ENCODE data around the gene NCKAP5L.

- TF ChIP-seq, protein P1, sequence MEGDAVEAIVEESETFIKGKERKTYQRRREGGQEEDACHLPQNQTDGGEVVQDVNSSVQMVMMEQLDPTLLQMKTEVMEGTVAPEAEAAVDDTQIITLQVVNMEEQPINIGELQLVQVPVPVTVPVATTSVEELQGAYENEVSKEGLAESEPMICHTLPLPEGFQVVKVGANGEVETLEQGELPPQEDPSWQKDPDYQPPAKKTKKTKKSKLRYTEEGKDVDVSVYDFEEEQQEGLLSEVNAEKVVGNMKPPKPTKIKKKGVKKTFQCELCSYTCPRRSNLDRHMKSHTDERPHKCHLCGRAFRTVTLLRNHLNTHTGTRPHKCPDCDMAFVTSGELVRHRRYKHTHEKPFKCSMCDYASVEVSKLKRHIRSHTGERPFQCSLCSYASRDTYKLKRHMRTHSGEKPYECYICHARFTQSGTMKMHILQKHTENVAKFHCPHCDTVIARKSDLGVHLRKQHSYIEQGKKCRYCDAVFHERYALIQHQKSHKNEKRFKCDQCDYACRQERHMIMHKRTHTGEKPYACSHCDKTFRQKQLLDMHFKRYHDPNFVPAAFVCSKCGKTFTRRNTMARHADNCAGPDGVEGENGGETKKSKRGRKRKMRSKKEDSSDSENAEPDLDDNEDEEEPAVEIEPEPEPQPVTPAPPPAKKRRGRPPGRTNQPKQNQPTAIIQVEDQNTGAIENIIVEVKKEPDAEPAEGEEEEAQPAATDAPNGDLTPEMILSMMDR (IDR thresholded peaks at IDR 0.05 in 4 of 5, conservative IDR thresholded peaks at IDR 0.05 in 1 of 5): no peak
- TF ChIP-seq POLR2A (IDR thresholded peaks at IDR 0.05): no peak
These were observed 34.2 kb downstream of the NCKAP5L start for GRCh38 chr12:49794021-49794420.
